Tibial nerve (tissue), 4 donors: ENCODE data around the gene ELFN1.

ENCODE experiments used
- CTCF ChIP-seq, 5 experiments: fragments of 200-600 bp in 3 of 5; fragments of 450-650 bp in 2 of 5; sonication (generic) in 3 of 5; IDR thresholded peaks; one replicate each; pipeline ENCODE4 v1.5.1; 2016 to 2019; ENCODE audit warnings: antibody characterized with exemption in 5 of 5, mild to moderate bottlenecking in 3 of 5, moderate library complexity in 2 of 5
- EP300 ChIP-seq, 2 donors: sonication (generic); formaldehyde crosslinking; IDR thresholded peaks; one replicate each; pipeline ENCODE4 v1.6.1; 2017; ENCODE audit warnings: antibody characterized with exemption in 2 of 2, mild to moderate bottlenecking in 1 of 2
- POLR2A ChIP-seq, 2 donors: fragments of 450-650 bp; IDR thresholded peaks; one replicate each; pipeline ENCODE4 v1.6.1; 2017; ENCODE audit warnings: antibody characterized with exemption in 2 of 2, mild to moderate bottlenecking in 2 of 2, moderate library complexity in 2 of 2

- TF ChIP-seq CTCF (IDR thresholded peaks at IDR 0.05) = no peak
- no peak for TF ChIP-seq POLR2A (IDR thresholded peaks at IDR 0.05)
- no peak for TF ChIP-seq EP300 (IDR thresholded peaks at IDR 0.05)
These were observed 68.9 kb downstream of the ELFN1 start for GRCh38 chr7:1738956-1739355.
